ENCODE measurements around the gene RERE. TPM values are rescaled to one million over a fixed set of nuclear protein-coding genes. Genes with fewer than 3 reads are reported as not detected.

RERE gene
- total and polyA plus RNA-seq, 2 donors (not counting 3 experiments of a cell fraction or from before 2014, with no cell fraction given) = 14.1 to 113 TPM

GRCh38 chr1:8739377-8739776 is 78.1 kb downstream of the RERE start:
- POLR2A ChIA-PET = no interaction called here
- BruUV-seq (replicated peaks) = no TSS peak
- intact Hi-C loops (cut with micrococcal nuclease) (no loop called here), dilution Hi-C loops (cut with MboI; ENCODE audit: extremely low pct_ligation_motif_present, low sequenced_read_pairs) (no loop called here)
- H4K20me1 ChIP-seq (replicated peaks; ENCODE audit: control insufficient read depth, extremely low read depth, insufficient read depth, low read length) = no peaks in the 10 kb centered on the region
- no peaks in the 10 kb centered on the region for H3K36me3 ChIP-seq (ENCODE audit: control insufficient read depth in 2 of 2, extremely low read depth in 1 of 2, insufficient read depth in 2 of 2, low read length in 2 of 2)
- no peak overlapping the region for H3K9ac ChIP-seq (replicated peaks; ENCODE audit: extremely low read depth, insufficient read depth, low read length)
- no peaks in the 10 kb centered on the region for H3K9me1 ChIP-seq (replicated peaks; ENCODE audit: control insufficient read depth, extremely low read depth, insufficient read depth, low read length)
- no peak overlapping the region for H3K4me2 ChIP-seq (ENCODE audit: insufficient read depth, low read length)
- H3K4me3 ChIP-seq (replicated peaks in 1 of 3; ENCODE audit: insufficient read depth in 1 of 3, low read depth in 1 of 3, low read length in 3 of 3) = no peak overlapping the region
- no peak overlapping the region for H2AFZ ChIP-seq (ENCODE audit: low read depth, low read length)
- FAIRE-seq = no peak
- H3K9me3 ChIP-seq (replicated peaks; ENCODE audit: control insufficient read depth, insufficient read depth, low read length) = no peaks in the 10 kb centered on the region
- peaks cover 4% of the 10 kb centered on the region for H3K79me2 ChIP-seq (ENCODE audit: control insufficient read depth, insufficient read depth, low read length)
- TF ChIP-seq MYC (IDR thresholded peaks at IDR 0.05; ENCODE audit: low read depth, low read length) (no peak), GATA2 (IDR thresholded peaks at IDR 0.05; ENCODE audit: insufficient read depth, insufficient read length, low read depth, low read length) (no peak), POLR2A (IDR thresholded peaks at IDR 0.05; ENCODE audit: low read depth, low read length) (no peak), JUN (IDR thresholded peaks at IDR 0.05; ENCODE audit: borderline replicate concordance, insufficient read depth, insufficient read length, low read depth) (no peak), FOS (IDR thresholded peaks at IDR 0.05; ENCODE audit: borderline replicate concordance, insufficient read depth, low read length) (no peak), CTCF (IDR thresholded peaks at IDR 0.05; ENCODE audit: extremely low read depth in 1 of 2, insufficient read depth in 1 of 2, low read depth in 1 of 2, low read length in 2 of 2) (no peak), EZH2 (IDR thresholded peaks at IDR 0.05; ENCODE audit: borderline replicate concordance, low read depth, low read length, severe bottlenecking) (no peak), POLR2AphosphoS5 (IDR thresholded peaks at IDR 0.05; ENCODE audit: insufficient read depth, low read depth, low read length) (no peak), MAX (IDR thresholded peaks at IDR 0.05; ENCODE audit: insufficient read depth, insufficient read length) (no peak)
- CTCF ChIA-PET = interaction anchor here (1.1 to 3.9 kb wide), 5 partner anchors 13 to 110 kb away, joined by 3 to 20 read pairs (median 5); no protein-coding TSS in a partner anchor
- H3K4me1 ChIP-seq (ENCODE audit: control insufficient read depth, extremely low read depth, insufficient read depth, low read length) = peaks cover 25% of the 10 kb centered on the region
- no peaks in the 10 kb centered on the region for H3K27me3 ChIP-seq (ENCODE audit: control insufficient read depth in 2 of 2, insufficient read depth in 2 of 2, low read length in 2 of 2)
- DNase-seq (ENCODE audit: low read depth, low spot score) = no peak
- H3K27ac ChIP-seq (ENCODE audit: insufficient read depth, low read depth, low read length) = no peak overlapping the region
